ENCODE data around the gene DIS3L2. TPM values are rescaled to one million over a fixed set of nuclear protein-coding genes. Genes with fewer than 3 reads are reported as not detected.

The DIS3L2 gene
- total and polyA plus RNA-seq, 2 of the 8 experiments (the other 6 are each of a cell fraction or from before 2014, with no cell fraction given), result 11.5 to 21.6 TPM

- ChIA-PET POLR2A (ENCODE audit: partially characterized antibody) (no interaction called here), CTCF (ENCODE audit: partially characterized antibody) (interaction anchor here (0.9 to 1.5 kb wide), 3 partner anchors 12 to 173 kb away, joined by 3 to 5 read pairs (median 4); no protein-coding TSS in a partner anchor)
- H3K36me3 ChIP-seq (ENCODE audit: control insufficient read depth in 2 of 4, insufficient read depth in 4 of 4, low read length in 3 of 4), result no peaks in the 10 kb centered on the region
- no peak overlapping the region for H2AFZ ChIP-seq (ENCODE audit: low read length)
- H4K8ac ChIP-seq (ENCODE audit: extremely low read depth, insufficient read depth, low read length), result no peak overlapping the region
- no peak overlapping the region for H2BK120ac ChIP-seq (replicated peaks; ENCODE audit: low read depth, low read length)
- H3K27ac ChIP-seq (ENCODE audit: low read depth, low read length), result no peak overlapping the region
- H3K4me2 ChIP-seq (ENCODE audit: insufficient read depth in 1 of 2, low read depth in 2 of 2, low read length in 2 of 2), result no peak overlapping the region
- H3K4me3 ChIP-seq (ENCODE audit: extremely low read depth in 1 of 4, insufficient read depth in 2 of 4, low read depth in 3 of 4, low read length in 4 of 4), result no peak overlapping the region
- H3K23me2 ChIP-seq (ENCODE audit: low read depth, low read length), result no peaks in the 10 kb centered on the region; the same call in 1 of the 2 replicates
- no peak for FAIRE-seq
- H4K20me1 ChIP-seq (replicated peaks in 1 of 2; ENCODE audit: control insufficient read depth in 1 of 2, insufficient read depth in 2 of 2, low read length in 2 of 2), result peaks cover 0 to 2% of the 10 kb centered on the region in 2 experiments
- H3K23ac ChIP-seq (ENCODE audit: insufficient read length), result no peak overlapping the region
- no peak overlapping the region for H2BK15ac ChIP-seq (ENCODE audit: low read length)
- no peak overlapping the region for H3K18ac ChIP-seq (ENCODE audit: extremely low read depth, low read length)
- DNase-seq (ENCODE audit: low read depth in 1 of 2, low spot score in 2 of 2), result no peak
- no peaks in the 10 kb centered on the region for H3K9me3 ChIP-seq (ENCODE audit: insufficient read depth in 2 of 2, low read depth in 1 of 2, low read length in 1 of 2)
- H3K4ac ChIP-seq (replicated peaks; ENCODE audit: insufficient read length, low read depth, low read length), result no peak overlapping the region
- peaks cover 0 to 3% (median 0%) of the 10 kb centered on the region in 4 experiments; a peak in 1 of 7 replicates for H3K4me1 ChIP-seq (replicated peaks in 1 of 4; ENCODE audit: control insufficient read depth in 3 of 4, insufficient read depth in 4 of 4, low read length in 3 of 4)
- H3K27me3 ChIP-seq (replicated peaks in 1 of 4; ENCODE audit: control insufficient read depth in 3 of 4, extremely low read depth in 1 of 4, insufficient read depth in 3 of 4, low read length in 3 of 4), result no peaks in the 10 kb centered on the region
- no peaks in the 10 kb centered on the region for H3K79me2 ChIP-seq (ENCODE audit: control insufficient read depth in 1 of 2, insufficient read depth in 2 of 2, low read length in 2 of 2)
- no peak overlapping the region for H2BK20ac ChIP-seq (ENCODE audit: low read length)
- no peak overlapping the region for H3K56ac ChIP-seq (replicated peaks; ENCODE audit: insufficient read length, low read depth, low read length)
- H3K14ac ChIP-seq (ENCODE audit: insufficient read length), result no peak overlapping the region
- H2BK12ac ChIP-seq (ENCODE audit: low read depth, low read length), result no peak overlapping the region
- H3K79me1 ChIP-seq (ENCODE audit: low read depth, low read length), result no peaks in the 10 kb centered on the region
- no peak overlapping the region for H2BK5ac ChIP-seq (ENCODE audit: low read depth, low read length)
- H4K5ac ChIP-seq (ENCODE audit: insufficient read length, low read depth, low read length), result no peak overlapping the region
- no peak overlapping the region for H2AK5ac ChIP-seq (ENCODE audit: low read depth, low read length)
- H4K91ac ChIP-seq (replicated peaks; ENCODE audit: insufficient read length, low read length), result no peak overlapping the region
- WGBS, 2 experiments (ENCODE audit: extremely low coverage in 1 of 2, insufficient coverage in 1 of 2, insufficient read length in 1 of 2, insufficient replicate concordance in 2 of 2, low coverage in 1 of 2, low lambda C conversion rate in 2 of 2, missing lambda C conversion rate in 1 of 2), result 83% methylated on average over 3 of the region's 3 CpGs; no CpG with 5 or more reads in 1 of the 2 experiments
- no peak overlapping the region for H3K9ac ChIP-seq (replicated peaks in 1 of 4; ENCODE audit: extremely low read depth in 1 of 4, low read depth in 3 of 4, low read length in 3 of 4)
- no peak for TF ChIP-seq USF2 (IDR thresholded peaks at IDR 0.05; ENCODE audit: low read length)
- TF ChIP-seq POLR2A (IDR thresholded peaks at IDR 0.05; ENCODE audit: control extremely low read depth in 1 of 2, low read depth in 2 of 2, low read length in 2 of 2), result no peak
Observed at GRCh38 chr2:232073699-232074098, 112.2 kb downstream of the DIS3L2 start.

Measured in H1 (cell line).